Subcutaneous adipose tissue (tissue), 4 donors: ENCODE data around the gene CABP7. TPM values are rescaled to one million over a fixed set of nuclear protein-coding genes. Genes with fewer than 3 reads are reported as not detected.

Experiments
- CTCF ChIP-seq: fragments of 450-650 bp; IDR thresholded peaks from one replicate; pipeline ENCODE4 v1.5.1; 2016; ENCODE audit warnings: low read depth, mild to moderate bottlenecking, control low read depth, antibody characterized with exemption, moderate library complexity
- total RNA-seq, 4 donors: library from RNA; depleted of rRNA; stranded (reverse); fragments of >200 nt; gene quantifications; one replicate each; pipeline ENCODE4 v1.1.0, GENCODE V29; 2016

Gene CABP7
- total RNA-seq, 4 donors from 2014 or later: not detected

DNA sequence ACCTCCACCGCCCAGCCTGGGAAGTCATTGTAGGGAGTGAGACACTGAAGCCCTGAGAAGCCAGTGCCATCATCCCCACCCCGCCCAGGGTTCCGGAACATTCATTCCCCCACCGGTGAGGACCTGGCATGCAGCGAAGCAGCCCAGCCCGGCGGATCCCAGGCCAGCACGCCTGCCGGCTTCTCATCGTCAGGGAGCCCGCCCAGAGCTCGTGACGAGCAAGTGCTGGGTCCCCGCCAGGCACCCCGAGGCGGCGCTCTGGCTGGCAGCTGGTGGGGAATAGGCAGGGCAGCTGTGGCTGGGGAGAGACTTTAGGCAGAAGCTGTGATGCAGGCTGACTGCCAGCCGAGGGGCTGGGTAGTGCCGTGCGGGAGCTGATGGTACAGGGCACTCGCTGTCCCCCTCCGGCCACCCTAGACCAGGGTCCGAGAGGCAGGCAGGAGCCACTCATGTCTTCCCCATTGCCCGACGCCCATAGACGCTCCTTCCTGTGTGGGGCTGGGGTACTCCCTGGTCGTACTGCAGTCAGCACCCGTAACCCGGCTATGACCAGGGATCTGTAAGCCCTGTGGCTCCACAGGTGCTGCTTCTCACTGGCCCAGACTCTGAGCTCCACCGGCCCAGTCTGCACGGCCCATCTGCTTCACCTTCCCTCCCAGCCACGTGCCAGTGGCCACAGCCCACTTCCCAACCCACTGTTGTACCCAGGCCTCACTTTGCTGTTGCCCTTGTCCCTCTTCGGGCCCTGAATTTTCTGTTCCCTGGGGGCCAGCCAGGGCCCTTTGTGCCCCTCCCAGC lies 24.5 kb upstream of the CABP7 start:
- TF ChIP-seq CTCF: no peak

DNA sequence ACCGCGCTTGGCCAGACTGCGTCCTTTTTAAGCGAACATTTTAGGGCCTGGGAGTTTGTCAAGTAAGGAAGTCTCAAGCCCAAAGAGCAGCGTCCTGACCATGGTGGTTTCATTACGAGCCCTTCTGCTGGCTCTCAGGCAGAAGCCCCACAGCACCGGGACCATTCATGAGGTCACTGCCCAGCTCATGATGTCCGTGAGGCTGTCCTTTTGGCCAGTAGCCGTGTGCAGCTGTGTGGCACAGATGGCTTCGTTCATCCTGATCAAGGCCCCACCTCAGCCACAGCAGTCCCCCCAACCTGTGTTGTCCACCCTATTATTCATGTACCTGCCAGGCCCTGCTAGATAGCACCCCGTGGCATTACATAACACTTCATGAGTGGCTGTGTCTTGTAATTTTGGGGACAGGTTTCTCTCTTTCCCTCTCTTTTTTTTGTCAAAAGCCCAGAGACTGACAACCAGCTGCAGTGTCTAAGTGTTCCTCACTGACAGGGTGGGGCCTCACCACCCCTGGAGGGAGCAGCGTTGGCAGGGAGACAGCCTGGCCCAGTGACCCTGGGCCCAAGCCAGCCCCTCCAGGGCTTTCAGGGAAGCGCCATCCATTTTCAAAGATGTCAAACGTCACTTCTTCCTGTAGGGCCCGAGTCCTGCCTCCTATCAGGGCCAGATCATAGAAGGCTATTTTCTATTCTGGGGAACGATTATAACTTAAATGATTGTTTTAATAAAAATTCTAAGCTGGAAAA lies 21.8 kb upstream of the CABP7 start:
- TF ChIP-seq CTCF: no peak

- no peak for TF ChIP-seq CTCF
Observed at GRCh38 chr22:29700206-29700899, 19.4 kb upstream of the CABP7 start.

- TF ChIP-seq CTCF: no peak
Observed at GRCh38 chr22:29700900-29701154, 19.0 kb upstream of the CABP7 start.

- TF ChIP-seq CTCF: no peak
Observed at GRCh38 chr22:29701155-29701999, 18.4 kb upstream of the CABP7 start.

GRCh38 chr22:29702000-29702930 lies 17.5 kb upstream of the CABP7 start:
- no peak for TF ChIP-seq CTCF
